T-cell (primary cell): ENCODE measurements around the gene IKZF2. TPM values are rescaled to one million over a fixed set of nuclear protein-coding genes. Genes with fewer than 3 reads are reported as not detected.
A peak's percentile ranks its signal among the peaks of the same experiment; 100 is the strongest.

Experiments used
- ATAC-seq, 4 experiments: fragments of 200-7000 bp in 3 of 4; fragments of 150-1000 bp in 1 of 4; cut with Tn5 transposase; replicated peaks in 1 of 4; 1 replicate in 3 of 4; 2 replicates in 1 of 4; pipeline ENCODE4 v1.10.0; 2021; ENCODE audit warnings: moderate library complexity in 3 of 4, mild to moderate bottlenecking in 2 of 4, moderate number of reproducible peaks in 1 of 4
- CTCF ChIA-PET, 2 donors: fragments of 300-600 bp; sonication (Branson Sonifier 250); formaldehyde crosslinking; loops; one replicate each; lab custom pipeline; 2022; ENCODE audit warnings: antibody characterized with exemption in 2 of 2; lab: Charles Lee
- POLR2A ChIA-PET, 2 donors: fragments of 300-600 bp; sonication (Branson Sonifier 250); formaldehyde crosslinking; loops; one replicate each; lab custom pipeline; 2022; ENCODE audit warnings: antibody characterized with exemption in 2 of 2; lab: Charles Lee
- DNase-seq, 35 experiments: peaks; one replicate each; pipeline versions ENCODE4 v3.0.0 to v3.0.0-alpha.2; 2013 to 2023
- H3K27ac ChIP-seq: one replicate; pipeline ENCODE4 v1.5.1; 2013; ENCODE audit warnings: low read length
- H3K27me3 ChIP-seq, 2 experiments: replicated peaks in 1 of 2; 1 replicate in 1 of 2; 2 replicates in 1 of 2; pipeline versions ENCODE4 v1.6.1 to v1.7.0; 2013; ENCODE audit warnings: low read length in 1 of 2, mixed read lengths in 1 of 2; ENCODE audit not compliant: control insufficient read depth in 2 of 2, insufficient read depth in 2 of 2; ENCODE audit errors: extremely low read depth in 1 of 2
- H3K36me3 ChIP-seq, 2 donors: 1 replicate in 1 of 2; 2 replicates in 1 of 2; pipeline versions ENCODE4 v1.6.1 to v1.7.0; 2013; ENCODE audit warnings: low read length in 1 of 2; ENCODE audit not compliant: control insufficient read depth in 2 of 2, insufficient read depth in 1 of 2; ENCODE audit errors: extremely low read depth in 1 of 2
- H3K4me1 ChIP-seq, 2 experiments: 1 replicate in 1 of 2; 2 replicates in 1 of 2; pipeline versions ENCODE4 v1.6.1 to v1.7.0; 2013; ENCODE audit warnings: low read length in 2 of 2, mixed read lengths in 1 of 2; ENCODE audit not compliant: insufficient read depth in 2 of 2, control insufficient read depth in 1 of 2; ENCODE audit errors: extremely low read depth in 1 of 2
- H3K4me3 ChIP-seq, 2 donors: 1 replicate in 1 of 2; 2 replicates in 1 of 2; pipeline versions ENCODE4 v1.5.1 to v1.7.0; 2013; ENCODE audit warnings: mild to moderate bottlenecking in 2 of 2, low read length in 1 of 2, moderate library complexity in 1 of 2; ENCODE audit not compliant: control insufficient read depth in 1 of 2; ENCODE audit errors: extremely low read depth in 1 of 2
- H3K9me3 ChIP-seq: 2 replicates; pipeline ENCODE4 v1.7.0; 2013
- H3K27ac Mint-ChIP-seq, 2 donors: one replicate each; pipeline ENCODE4 v1.8.0; 2020 to 2021; ENCODE audit warnings: mild to moderate bottlenecking in 2 of 2, mixed read lengths in 2 of 2
- H3K27me3 Mint-ChIP-seq, 2 donors: one replicate each; pipeline ENCODE4 v1.8.0; 2021 to 2022; ENCODE audit warnings: mixed read lengths in 2 of 2
- H3K36me3 Mint-ChIP-seq: one replicate; pipeline ENCODE4 v1.8.0; 2021; ENCODE audit warnings: mixed read lengths
- H3K4me1 Mint-ChIP-seq, 3 donors: one replicate each; pipeline ENCODE4 v1.8.0; 2020 to 2022; ENCODE audit warnings: mixed read lengths in 3 of 3, mild to moderate bottlenecking in 1 of 3
- H3K4me3 Mint-ChIP-seq, 3 donors: one replicate each; pipeline ENCODE4 v1.8.0; 2020 to 2022; ENCODE audit warnings: mild to moderate bottlenecking in 3 of 3, mixed read lengths in 3 of 3, moderate library complexity in 3 of 3
- H3K9me3 Mint-ChIP-seq, 3 donors: one replicate each; pipeline ENCODE4 v1.8.0; 2020 to 2022; ENCODE audit warnings: mixed read lengths in 3 of 3
- WGBS: methylation state at CpG from one replicate; pipeline ENCODE4 v1.1.5; 2013; ENCODE audit warnings: missing lambda C conversion rate; ENCODE audit not compliant: insufficient coverage; 5-methylcytosine and 5-hydroxymethylcytosine counted together
- total RNA-seq, 35 experiments: library from RNA in 6 of 35; stranded (reverse) in 6 of 35; fragments of 120-200 nt in 1 of 35; gene quantifications; one replicate each; pipeline versions ENCODE4 v1.2.1 to v1.2.4 and lab custom pipeline; 2013 to 2026

Gene IKZF2
- total RNA-seq, 5 donors from 2014 or later (not counting 1 experiment from before 2014, with no cell fraction given), result 23.4 to 64.1 (median 31.0) TPM

DNA sequence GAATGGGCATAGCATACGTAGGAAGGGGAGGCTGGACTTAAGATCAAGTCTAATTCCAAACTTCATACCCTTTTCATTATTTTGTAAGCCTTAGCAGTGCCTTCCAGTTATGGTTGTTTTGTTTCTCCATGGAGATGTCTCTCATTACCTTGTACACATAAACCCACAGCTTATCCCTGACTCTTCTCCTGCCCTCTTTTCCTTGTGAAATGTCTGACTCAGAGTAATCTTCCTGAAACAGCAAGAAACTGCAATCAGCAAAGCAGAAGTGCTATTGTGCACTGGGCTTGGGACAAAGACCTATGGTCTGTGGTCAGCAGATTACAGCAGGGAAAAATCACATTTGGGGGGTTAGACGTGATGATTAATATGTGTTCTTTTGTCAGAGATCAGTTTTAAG lies 176.7 kb downstream of the IKZF2 start:
- peaks cover 4 to 9% (median 6%) of the 10 kb centered on the region in 3 donors for H3K4me1 Mint-ChIP-seq
- ChIA-PET POLR2A (no interaction called here), CTCF (no interaction called here)
- H3K27me3 ChIP-seq, result no peaks in the 10 kb centered on the region
- H3K36me3 ChIP-seq, result no peaks in the 10 kb centered on the region
- no peak for ATAC-seq
- no peak overlapping the region for H3K27ac ChIP-seq
- no peaks in the 10 kb centered on the region for H3K9me3 ChIP-seq
- WGBS, result 50% methylated on average over 1 of the region's 2 CpGs
- H3K4me1 ChIP-seq, result peaks cover 0 to 5% of the 10 kb centered on the region in 2 experiments
- no peaks in the 10 kb centered on the region for H3K9me3 Mint-ChIP-seq
- H3K4me3 ChIP-seq, result no peak overlapping the region
- DNase-seq, result no peak
- no peaks in the 10 kb centered on the region for H3K36me3 Mint-ChIP-seq
- no peak overlapping the region for H3K27ac Mint-ChIP-seq
- H3K27me3 Mint-ChIP-seq, result no peaks in the 10 kb centered on the region
- H3K4me3 Mint-ChIP-seq, result no peak overlapping the region

DNA sequence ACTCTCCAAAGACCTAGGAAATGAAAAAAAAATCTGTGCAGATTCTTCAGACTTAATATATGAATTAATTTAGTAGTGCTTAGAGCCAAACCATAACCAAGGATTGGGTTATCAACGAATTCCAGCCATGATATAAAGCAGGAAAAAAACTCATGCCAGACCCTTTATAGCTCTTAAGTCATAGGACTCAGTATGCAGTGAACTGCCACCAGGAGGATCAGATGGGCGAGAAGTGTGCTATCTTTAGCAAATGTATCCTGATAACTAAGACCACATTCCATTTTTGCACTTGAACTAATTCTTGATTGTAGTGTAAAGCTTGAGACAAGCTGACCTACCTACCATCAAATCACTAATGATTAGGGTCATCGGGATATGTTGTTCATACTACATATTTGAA lies 178.1 kb downstream of the IKZF2 start:
- Histone ChIP-seq H3K4me1 (peaks cover 0 to 9% of the 10 kb centered on the region in 2 experiments), H3K36me3 (no peaks in the 10 kb centered on the region), H3K4me3 (no peak overlapping the region), H3K27ac (no peak overlapping the region), H3K27me3 (no peaks in the 10 kb centered on the region), H3K9me3 (no peaks in the 10 kb centered on the region)
- peaks cover 7 to 9% (median 8%) of the 10 kb centered on the region in 3 donors for H3K4me1 Mint-ChIP-seq
- no peak overlapping the region for H3K4me3 Mint-ChIP-seq
- no peaks in the 10 kb centered on the region for H3K27me3 Mint-ChIP-seq
- ATAC-seq (no peak), DNase-seq (no peak)
- no peaks in the 10 kb centered on the region for H3K9me3 Mint-ChIP-seq
- 80% methylated on average over 2 of the region's 3 CpGs for whole genome bisulfite sequencing
- H3K36me3 Mint-ChIP-seq, result no peaks in the 10 kb centered on the region
- no peak overlapping the region for H3K27ac Mint-ChIP-seq
- POLR2A ChIA-PET, result no interaction called here
- CTCF ChIA-PET, result no interaction called here

DNA sequence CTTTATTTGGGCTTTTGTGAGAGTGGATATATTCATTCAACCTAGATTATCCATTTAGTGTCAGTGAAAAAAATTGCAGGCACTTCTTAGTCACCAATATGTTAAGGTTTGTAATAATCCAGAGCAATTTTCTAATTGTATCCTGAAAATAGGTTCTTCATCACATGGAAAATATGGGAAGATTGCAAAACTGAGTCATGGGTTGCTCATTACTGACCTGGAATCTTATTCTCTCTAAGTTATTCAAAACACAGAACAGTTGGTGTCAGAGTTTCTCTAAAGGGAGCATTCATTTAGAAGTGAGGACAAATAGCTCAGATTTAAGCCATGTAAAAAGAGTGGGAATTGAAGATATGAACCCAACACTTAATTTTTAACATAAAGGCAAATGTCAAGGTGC lies 181.3 kb downstream of the IKZF2 start:
- H3K36me3 Mint-ChIP-seq, result no peaks in the 10 kb centered on the region
- H3K4me1 ChIP-seq, result peaks cover 0 to 18% of the 10 kb centered on the region in 2 experiments
- POLR2A ChIA-PET, result no interaction called here
- H3K27me3 ChIP-seq, result no peaks in the 10 kb centered on the region
- CTCF ChIA-PET, result no interaction called here
- H3K27me3 Mint-ChIP-seq, result no peaks in the 10 kb centered on the region
- no peak for ATAC-seq
- no peak for DNase-seq
- no peak overlapping the region for H3K4me3 Mint-ChIP-seq
- H3K4me3 ChIP-seq, result no peak overlapping the region
- no peak overlapping the region for H3K27ac ChIP-seq
- no peaks in the 10 kb centered on the region for H3K36me3 ChIP-seq
- H3K4me1 Mint-ChIP-seq, result peaks cover 11 to 21% (median 11%) of the 10 kb centered on the region in 3 donors
- H3K9me3 ChIP-seq, result no peaks in the 10 kb centered on the region
- no peak overlapping the region for H3K27ac Mint-ChIP-seq
- no peaks in the 10 kb centered on the region for H3K9me3 Mint-ChIP-seq

DNA sequence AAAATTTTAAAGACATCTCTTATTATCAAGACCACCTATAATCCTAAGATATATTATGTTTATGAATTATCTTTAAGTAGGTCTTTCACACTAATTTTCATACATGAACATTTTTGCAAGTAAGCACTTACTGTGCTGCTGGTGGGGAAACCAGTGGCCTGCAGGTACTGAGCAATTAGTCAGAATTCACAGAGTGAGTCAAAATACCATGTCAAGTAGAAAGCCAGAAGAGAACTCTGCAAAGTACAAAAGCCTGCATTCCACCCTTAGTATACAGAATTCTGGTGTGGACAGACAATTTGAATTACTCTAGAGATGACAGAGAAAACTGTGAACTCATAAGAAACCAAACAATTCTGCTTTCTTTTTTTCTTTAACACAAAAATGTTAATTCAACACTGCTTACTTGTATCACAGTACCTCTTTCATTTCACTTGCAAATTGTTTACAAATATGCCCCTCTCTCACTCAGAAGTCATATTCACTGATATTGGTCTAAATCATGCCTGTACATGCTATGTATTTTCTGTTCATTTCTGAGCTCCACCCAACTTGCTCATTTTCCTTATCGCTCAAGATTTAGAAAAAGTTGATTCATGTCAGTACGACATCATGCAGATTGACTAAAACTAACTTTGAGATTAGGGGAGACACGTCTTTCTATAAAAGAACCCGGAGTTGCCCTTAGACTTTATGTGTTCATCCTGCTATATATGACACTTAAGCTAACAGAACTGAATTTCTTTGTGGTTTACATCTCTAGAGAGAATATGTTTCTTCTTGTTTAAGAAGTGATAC lies 182.9 kb downstream of the IKZF2 start:
- POLR2A ChIA-PET, result interaction anchor here in 1 of 2 donors (0.5 to 1.1 kb wide), 2 partner anchors 11 to 250 kb away, joined by 3 to 12 read pairs; no protein-coding TSS in a partner anchor
- peak overlapping the region; percentile 3 to 13 for H3K27ac Mint-ChIP-seq
- H3K4me1 Mint-ChIP-seq, result peaks cover 11 to 21% (median 11%) of the 10 kb centered on the region in 3 donors
- CTCF ChIA-PET, result interaction anchor here (0.6 to 1.5 kb wide), 2 partner anchors 11 to 149 kb away, joined by 3 to 4 read pairs; no protein-coding TSS in a partner anchor
- H3K9me3 Mint-ChIP-seq, result no peaks in the 10 kb centered on the region
- no peaks in the 10 kb centered on the region for H3K36me3 ChIP-seq
- H3K4me3 ChIP-seq, result no peak overlapping the region
- no peaks in the 10 kb centered on the region for H3K9me3 ChIP-seq
- H3K27me3 Mint-ChIP-seq, result no peaks in the 10 kb centered on the region
- no peak for DNase-seq
- H3K36me3 Mint-ChIP-seq, result no peaks in the 10 kb centered on the region
- no peak overlapping the region for H3K27ac ChIP-seq
- ATAC-seq, result no peak
- peaks cover 0 to 18% of the 10 kb centered on the region in 2 experiments for H3K4me1 ChIP-seq
- no peaks in the 10 kb centered on the region for H3K27me3 ChIP-seq
- no peak overlapping the region for H3K4me3 Mint-ChIP-seq
- no CpG with 5 or more reads among the region's 4 CpGs for WGBS

DNA sequence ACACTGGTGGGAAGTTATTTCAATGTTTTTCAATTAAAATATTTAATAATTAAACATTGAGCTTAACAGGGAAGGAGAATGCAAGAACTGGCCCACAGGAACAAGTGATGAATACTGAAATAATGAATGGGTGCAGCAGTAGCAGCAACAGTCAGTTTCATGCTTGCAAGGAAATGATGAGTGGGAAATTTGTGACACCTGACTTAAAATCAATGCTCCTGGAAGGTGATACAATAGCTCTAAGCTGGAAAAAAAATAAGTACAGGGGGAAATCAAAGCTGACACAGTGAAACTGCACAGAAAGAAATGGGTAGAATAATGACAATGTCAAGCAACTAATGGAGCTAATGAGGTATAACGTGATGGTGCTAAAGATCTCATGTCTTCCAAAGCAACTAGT lies 184.5 kb downstream of the IKZF2 start:
- no peaks in the 10 kb centered on the region for H3K27me3 Mint-ChIP-seq
- no CpG with 5 or more reads among the region's 1 CpG for WGBS
- POLR2A ChIA-PET, result interaction anchor here in 1 of 2 donors (0.6 kb wide), 1 partner anchor 9 kb away, joined by 3 read pairs; no protein-coding TSS in a partner anchor

DNA sequence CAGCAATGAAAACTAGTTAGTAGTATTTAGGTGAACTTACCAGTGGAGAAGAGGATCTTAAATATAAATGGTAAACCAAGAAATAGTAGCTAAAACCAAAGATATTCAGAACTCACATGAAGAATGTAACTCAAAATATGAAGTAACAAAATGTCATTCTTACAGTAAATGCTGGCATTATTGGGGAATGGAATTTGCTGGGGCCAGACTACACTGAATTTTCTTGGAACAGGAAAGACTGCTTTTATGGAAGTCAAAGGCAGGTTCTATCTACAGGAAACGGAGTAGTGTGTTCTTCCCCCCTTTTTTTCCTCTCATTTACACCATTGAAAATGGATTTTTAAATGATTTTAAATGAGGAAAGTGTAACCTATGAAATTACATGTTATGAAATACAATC lies 188.7 kb downstream of the IKZF2 start:
- Mint-ChIP-seq H3K36me3 (no peaks in the 10 kb centered on the region), H3K27me3 (no peaks in the 10 kb centered on the region), H3K27ac (no peak overlapping the region), H3K4me1 (peaks cover 24 to 33% (median 30%) of the 10 kb centered on the region in 3 donors), H3K4me3 (no peak overlapping the region), H3K9me3 (no peaks in the 10 kb centered on the region)
- H3K27ac ChIP-seq, result no peak overlapping the region
- no CpG with 5 or more reads among the region's 1 CpG for WGBS
- no peaks in the 10 kb centered on the region for H3K27me3 ChIP-seq
- no peak overlapping the region for H3K4me3 ChIP-seq
- H3K36me3 ChIP-seq, result no peaks in the 10 kb centered on the region
- ChIA-PET CTCF (no interaction called here), POLR2A (no interaction called here)
- DNase-seq, result no peak
- no peak for ATAC-seq
- no peaks in the 10 kb centered on the region for H3K9me3 ChIP-seq
- H3K4me1 ChIP-seq, result peaks cover 0 to 40% of the 10 kb centered on the region in 2 experiments

More for the DNA sequence above, 184.5 kb downstream of the IKZF2 start:
- no peak overlapping the region for H3K4me3 Mint-ChIP-seq
- no peak for ATAC-seq
- no peaks in the 10 kb centered on the region for H3K36me3 ChIP-seq
- H3K27ac Mint-ChIP-seq, result no peak overlapping the region
- H3K4me3 ChIP-seq, result no peak overlapping the region
- no peaks in the 10 kb centered on the region for H3K27me3 ChIP-seq
- no peaks in the 10 kb centered on the region for H3K9me3 ChIP-seq
- no peak overlapping the region for H3K27ac ChIP-seq
- no peaks in the 10 kb centered on the region for H3K9me3 Mint-ChIP-seq
- CTCF ChIA-PET, result interaction anchor here (0.8 to 1.0 kb wide), 2 partner anchors 12 to 109 kb away, joined by 3 to 4 read pairs; no protein-coding TSS in a partner anchor
- H3K4me1 ChIP-seq, result peaks cover 0 to 20% of the 10 kb centered on the region in 2 experiments
- no peaks in the 10 kb centered on the region for H3K36me3 Mint-ChIP-seq
- no peak for DNase-seq
- H3K4me1 Mint-ChIP-seq, result peaks cover 11 to 21% (median 11%) of the 10 kb centered on the region in 3 donors
